ENCODE measurements around the gene TBL3. TPM values are rescaled to one million over a fixed set of nuclear protein-coding genes. Genes with fewer than 3 reads are reported as not detected.
A peak's percentile ranks its signal among the peaks of the same experiment; 100 is the strongest.

TBL3 gene
- polyA plus RNA-seq, 1 donor from 2014 or later: 21.4 TPM

DNA sequence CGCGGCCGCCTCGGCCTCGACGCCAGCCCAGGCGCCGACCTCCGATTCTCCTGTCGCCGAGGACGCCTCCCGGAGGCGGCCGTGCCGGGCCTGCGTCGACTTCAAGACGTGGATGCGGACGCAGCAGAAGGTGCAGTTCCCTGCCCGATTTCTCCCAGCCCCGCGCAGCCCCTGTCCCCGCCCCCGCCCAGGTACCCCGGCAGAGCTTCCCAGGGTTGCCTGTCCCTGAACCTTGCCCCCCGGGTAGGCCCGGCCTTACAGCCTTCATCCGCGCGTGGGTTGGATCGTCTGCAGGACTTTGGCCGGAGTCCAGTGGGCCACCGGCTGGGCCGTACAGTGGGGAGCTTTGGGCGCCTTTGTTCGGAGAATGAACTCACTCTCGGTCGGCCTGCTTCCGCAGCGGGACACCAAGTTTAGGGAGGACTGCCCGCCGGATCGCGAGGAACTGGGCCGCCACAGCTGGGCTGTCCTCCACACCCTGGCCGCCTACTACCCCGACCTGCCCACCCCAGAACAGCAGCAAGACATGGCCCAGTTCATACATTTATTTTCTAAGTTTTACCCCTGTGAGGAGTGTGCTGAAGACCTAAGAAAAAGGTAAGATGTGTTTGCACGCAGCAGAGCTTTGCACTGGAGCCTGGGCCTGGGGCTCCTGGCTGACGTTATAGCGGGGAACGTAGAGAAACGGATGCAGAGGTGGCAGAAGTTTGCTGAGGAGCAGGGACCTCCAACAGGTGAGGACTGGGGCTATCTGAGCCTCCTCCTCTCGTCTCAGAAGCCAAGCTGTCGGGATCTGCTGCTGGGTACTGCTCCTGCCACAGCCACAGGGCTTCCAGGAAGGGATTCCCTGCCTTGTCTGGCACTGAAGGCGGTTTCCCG, 12.7 kb downstream of the TBL3 start:
- Histone ChIP-seq H3K9me2 (ENCODE audit: insufficient read depth, low read length) (no peaks in the 10 kb centered on the region), H3K79me2 (replicated peaks; ENCODE audit: insufficient read depth, low read length) (no peaks in the 10 kb centered on the region), H3F3A (ENCODE audit: insufficient read depth, low read length, poor library complexity, severe bottlenecking) (no peaks in the 10 kb centered on the region), H3K4me2 (ENCODE audit: low read length) (peak overlapping the region; percentile 97), H3K36me3 (ENCODE audit: insufficient read depth, low read length) (no peaks in the 10 kb centered on the region), H4K20me1 (ENCODE audit: insufficient read depth) (no peaks in the 10 kb centered on the region), H3K9ac (ENCODE audit: low read length) (peak overlapping the region; percentile 94), H3K4me3 (ENCODE audit: low read length) (peak overlapping the region; percentile 99), H2AFZ (ENCODE audit: low read depth, low read length) (no peak overlapping the region), H3K27ac (ENCODE audit: low read length) (peak overlapping the region; percentile 86), H3K27me3 (ENCODE audit: insufficient read depth, low read depth, low read length) (peaks cover 21% of the 10 kb centered on the region), H3K9me3 (ENCODE audit: low read length) (no peaks in the 10 kb centered on the region)
- TF ChIP-seq EP300 (conservative IDR thresholded peaks at IDR 0.05; ENCODE audit: poor library complexity, severe bottlenecking) (no peak), MXI1 (conservative IDR thresholded peaks at IDR 0.05; ENCODE audit: poor library complexity, severe bottlenecking) (peak; percentile 4), SMC3 (conservative IDR thresholded peaks at IDR 0.05; ENCODE audit: poor library complexity) (no peak), RAD21 (conservative IDR thresholded peaks at IDR 0.05) (no peak), TAF1 (IDR thresholded peaks at IDR 0.05; ENCODE audit: low read depth) (no peak)
- TF ChIP-seq, protein P1, sequence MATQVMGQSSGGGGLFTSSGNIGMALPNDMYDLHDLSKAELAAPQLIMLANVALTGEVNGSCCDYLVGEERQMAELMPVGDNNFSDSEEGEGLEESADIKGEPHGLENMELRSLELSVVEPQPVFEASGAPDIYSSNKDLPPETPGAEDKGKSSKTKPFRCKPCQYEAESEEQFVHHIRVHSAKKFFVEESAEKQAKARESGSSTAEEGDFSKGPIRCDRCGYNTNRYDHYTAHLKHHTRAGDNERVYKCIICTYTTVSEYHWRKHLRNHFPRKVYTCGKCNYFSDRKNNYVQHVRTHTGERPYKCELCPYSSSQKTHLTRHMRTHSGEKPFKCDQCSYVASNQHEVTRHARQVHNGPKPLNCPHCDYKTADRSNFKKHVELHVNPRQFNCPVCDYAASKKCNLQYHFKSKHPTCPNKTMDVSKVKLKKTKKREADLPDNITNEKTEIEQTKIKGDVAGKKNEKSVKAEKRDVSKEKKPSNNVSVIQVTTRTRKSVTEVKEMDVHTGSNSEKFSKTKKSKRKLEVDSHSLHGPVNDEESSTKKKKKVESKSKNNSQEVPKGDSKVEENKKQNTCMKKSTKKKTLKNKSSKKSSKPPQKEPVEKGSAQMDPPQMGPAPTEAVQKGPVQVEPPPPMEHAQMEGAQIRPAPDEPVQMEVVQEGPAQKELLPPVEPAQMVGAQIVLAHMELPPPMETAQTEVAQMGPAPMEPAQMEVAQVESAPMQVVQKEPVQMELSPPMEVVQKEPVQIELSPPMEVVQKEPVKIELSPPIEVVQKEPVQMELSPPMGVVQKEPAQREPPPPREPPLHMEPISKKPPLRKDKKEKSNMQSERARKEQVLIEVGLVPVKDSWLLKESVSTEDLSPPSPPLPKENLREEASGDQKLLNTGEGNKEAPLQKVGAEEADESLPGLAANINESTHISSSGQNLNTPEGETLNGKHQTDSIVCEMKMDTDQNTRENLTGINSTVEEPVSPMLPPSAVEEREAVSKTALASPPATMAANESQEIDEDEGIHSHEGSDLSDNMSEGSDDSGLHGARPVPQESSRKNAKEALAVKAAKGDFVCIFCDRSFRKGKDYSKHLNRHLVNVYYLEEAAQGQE (IDR thresholded peaks at IDR 0.05; ENCODE audit: borderline replicate concordance): no peak
- TF ChIP-seq, protein P2, sequence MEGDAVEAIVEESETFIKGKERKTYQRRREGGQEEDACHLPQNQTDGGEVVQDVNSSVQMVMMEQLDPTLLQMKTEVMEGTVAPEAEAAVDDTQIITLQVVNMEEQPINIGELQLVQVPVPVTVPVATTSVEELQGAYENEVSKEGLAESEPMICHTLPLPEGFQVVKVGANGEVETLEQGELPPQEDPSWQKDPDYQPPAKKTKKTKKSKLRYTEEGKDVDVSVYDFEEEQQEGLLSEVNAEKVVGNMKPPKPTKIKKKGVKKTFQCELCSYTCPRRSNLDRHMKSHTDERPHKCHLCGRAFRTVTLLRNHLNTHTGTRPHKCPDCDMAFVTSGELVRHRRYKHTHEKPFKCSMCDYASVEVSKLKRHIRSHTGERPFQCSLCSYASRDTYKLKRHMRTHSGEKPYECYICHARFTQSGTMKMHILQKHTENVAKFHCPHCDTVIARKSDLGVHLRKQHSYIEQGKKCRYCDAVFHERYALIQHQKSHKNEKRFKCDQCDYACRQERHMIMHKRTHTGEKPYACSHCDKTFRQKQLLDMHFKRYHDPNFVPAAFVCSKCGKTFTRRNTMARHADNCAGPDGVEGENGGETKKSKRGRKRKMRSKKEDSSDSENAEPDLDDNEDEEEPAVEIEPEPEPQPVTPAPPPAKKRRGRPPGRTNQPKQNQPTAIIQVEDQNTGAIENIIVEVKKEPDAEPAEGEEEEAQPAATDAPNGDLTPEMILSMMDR (IDR thresholded peaks at IDR 0.05; ENCODE audit: poor library complexity, severe bottlenecking): no peak

DNA sequence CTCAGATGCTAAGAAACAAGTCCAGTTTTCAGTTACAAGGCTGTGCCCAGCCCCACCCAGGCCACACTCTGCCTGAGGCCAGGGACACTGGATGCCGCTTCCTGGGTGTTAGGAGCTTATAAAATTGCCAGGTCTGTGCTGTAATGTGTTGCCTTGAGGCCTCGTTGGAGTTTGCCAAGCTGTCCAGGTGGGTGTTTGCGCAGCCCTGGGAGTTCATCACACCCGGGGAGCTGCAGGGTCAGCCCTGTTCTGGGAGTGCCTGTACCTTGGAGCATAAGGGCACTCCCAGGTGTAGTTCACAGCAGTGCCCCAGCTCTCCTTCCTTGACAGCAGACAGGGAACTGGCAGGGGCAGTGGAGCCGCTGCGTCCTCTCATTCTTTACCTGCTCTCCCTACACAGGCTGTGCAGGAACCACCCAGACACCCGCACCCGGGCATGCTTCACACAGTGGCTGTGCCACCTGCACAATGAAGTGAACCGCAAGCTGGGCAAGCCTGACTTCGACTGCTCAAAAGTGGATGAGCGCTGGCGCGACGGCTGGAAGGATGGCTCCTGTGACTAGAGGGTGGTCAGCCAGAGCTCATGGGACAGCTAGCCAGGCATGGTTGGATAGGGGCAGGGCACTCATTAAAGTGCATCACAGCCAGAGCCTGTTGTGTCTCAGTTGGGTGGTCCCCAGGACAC, 13.8 kb downstream of the TBL3 start:
- Histone ChIP-seq H2AFZ (ENCODE audit: low read depth, low read length) (no peak overlapping the region), H3K36me3 (ENCODE audit: insufficient read depth, low read length) (no peaks in the 10 kb centered on the region), H3K9me3 (ENCODE audit: low read length) (no peaks in the 10 kb centered on the region), H3K9ac (ENCODE audit: low read length) (peak overlapping the region; percentile 94), H3K27ac (ENCODE audit: low read length) (no peak overlapping the region), H4K20me1 (ENCODE audit: insufficient read depth) (no peaks in the 10 kb centered on the region), H3K4me3 (ENCODE audit: low read length) (peak overlapping the region; percentile 99), H3K9me2 (ENCODE audit: insufficient read depth, low read length) (no peaks in the 10 kb centered on the region), H3K79me2 (replicated peaks; ENCODE audit: insufficient read depth, low read length) (no peaks in the 10 kb centered on the region), H3K27me3 (ENCODE audit: insufficient read depth, low read depth, low read length) (peaks cover 16% of the 10 kb centered on the region), H3K4me2 (ENCODE audit: low read length) (peak overlapping the region; percentile 97), H3F3A (ENCODE audit: insufficient read depth, low read length, poor library complexity, severe bottlenecking) (no peaks in the 10 kb centered on the region)
- no peak for TF ChIP-seq EP300 (conservative IDR thresholded peaks at IDR 0.05; ENCODE audit: poor library complexity, severe bottlenecking)
- TF ChIP-seq, protein P2 (IDR thresholded peaks at IDR 0.05; ENCODE audit: poor library complexity, severe bottlenecking): no peak
- TF ChIP-seq POLR2AphosphoS5 (IDR thresholded peaks at IDR 0.05): no peak
- TF ChIP-seq, protein P1 (IDR thresholded peaks at IDR 0.05; ENCODE audit: borderline replicate concordance): no peak
- TF ChIP-seq SMC3 (conservative IDR thresholded peaks at IDR 0.05; ENCODE audit: poor library complexity): no peak
- TF ChIP-seq EZH2 (IDR thresholded peaks at IDR 0.05; ENCODE audit: borderline replicate concordance, insufficient read depth, low read length, poor library complexity, severe bottlenecking): no peak
- no peak for TF ChIP-seq MXI1 (conservative IDR thresholded peaks at IDR 0.05; ENCODE audit: poor library complexity, severe bottlenecking)
- no peak for TF ChIP-seq RAD21 (conservative IDR thresholded peaks at IDR 0.05)
- no peak for TF ChIP-seq TAF1 (IDR thresholded peaks at IDR 0.05; ENCODE audit: low read depth)

Measured in neural cell (in vitro differentiated cells).